Ishikawa (cell line): Measurements from ENCODE around the gene LINC01488.

Experiments
- CEBPB ChIP-seq: IDR thresholded peaks from 2 replicates; pipeline ENCODE4 v1.6.1; 2012
- CREB1 ChIP-seq: IDR thresholded peaks from 2 replicates; pipeline ENCODE4 v1.6.1; 2012; ENCODE audit warnings: low read depth
- EGR1 ChIP-seq: IDR thresholded peaks from 2 replicates; pipeline ENCODE4 v1.6.1; 2012
- EP300 ChIP-seq: IDR thresholded peaks from 2 replicates; pipeline ENCODE4 v1.6.1; 2012; ENCODE audit warnings: borderline replicate concordance
- FOXM1 ChIP-seq: IDR thresholded peaks from 2 replicates; pipeline ENCODE4 v1.6.1; 2012; ENCODE audit warnings: low read depth, borderline replicate concordance
- MAX ChIP-seq: IDR thresholded peaks from 2 replicates; pipeline ENCODE4 v1.6.1; 2012
- NFIC ChIP-seq: IDR thresholded peaks from 2 replicates; pipeline ENCODE4 v1.6.1; 2012
- RAD21 ChIP-seq: IDR thresholded peaks from 2 replicates; pipeline ENCODE4 v1.6.1; 2012; ENCODE audit warnings: low read depth
- REST ChIP-seq: IDR thresholded peaks from 2 replicates; pipeline ENCODE4 v1.6.1; 2012; ENCODE audit warnings: low read depth, mild to moderate bottlenecking
- TAF1 ChIP-seq: IDR thresholded peaks from 2 replicates; pipeline ENCODE4 v1.6.1; 2012; ENCODE audit warnings: low read depth, mild to moderate bottlenecking
- TCF12 ChIP-seq: IDR thresholded peaks from 2 replicates; pipeline ENCODE4 v1.6.1; 2012; ENCODE audit warnings: low read depth
- TEAD4 ChIP-seq: IDR thresholded peaks from 2 replicates; pipeline ENCODE4 v1.6.1; 2012
- USF1 ChIP-seq: IDR thresholded peaks from 2 replicates; pipeline ENCODE4 v1.6.1; 2012
- YY1 ChIP-seq: IDR thresholded peaks from 2 replicates; pipeline ENCODE4 v1.6.1; 2012; ENCODE audit warnings: low read depth
- ZBTB7A ChIP-seq: IDR thresholded peaks from 2 replicates; pipeline ENCODE4 v1.6.1; 2012; ENCODE audit warnings: low read depth

Gene LINC01488

GRCh38 chr11:69512790-69513189, 31.3 kb downstream of the LINC01488 start:
- TF ChIP-seq RAD21 (no peak), USF1 (no peak), YY1 (no peak), EGR1 (no peak), TAF1 (no peak), ZBTB7A (no peak), TCF12 (no peak), CEBPB (no peak), REST (no peak), EP300 (no peak), NFIC (no peak), FOXM1 (no peak), CREB1 (no peak), TEAD4 (no peak), MAX (no peak)

GRCh38 chr11:69513196-69513595, 31.7 kb downstream of the LINC01488 start:
- TF ChIP-seq EGR1 (no peak), USF1 (no peak), REST (no peak), TAF1 (no peak), YY1 (no peak), RAD21 (no peak), ZBTB7A (no peak), TEAD4 (no peak), NFIC (no peak), TCF12 (no peak), FOXM1 (no peak), MAX (no peak), CEBPB (no peak), CREB1 (no peak), EP300 (no peak)

GRCh38 chr11:69513663-69514224, 32.3 kb downstream of the LINC01488 start:
- TF ChIP-seq EP300 (no peak), USF1 (no peak), FOXM1 (no peak), RAD21 (no peak), MAX (no peak), CEBPB (no peak), NFIC (no peak), ZBTB7A (no peak), YY1 (no peak), REST (no peak), TEAD4 (no peak), TCF12 (no peak), TAF1 (no peak), EGR1 (no peak), CREB1 (no peak)
